Upper lobe of left lung (tissue), 6 donors: ENCODE data around the gene GIMAP5. TPM values are rescaled to one million over a fixed set of nuclear protein-coding genes. Genes with fewer than 3 reads are reported as not detected.

ENCODE experiments used
- ATAC-seq, 2 donors: fragments of 200-7000 bp; cut with Tn5 transposase; one replicate each; pipeline ENCODE4 v1.9.1; 2022; ENCODE audit warnings: mild to moderate bottlenecking in 2 of 2, moderate library complexity in 2 of 2; ENCODE audit not compliant: low FRiP score in 2 of 2
- DNase-seq, 2 donors: peaks; one replicate each; pipeline ENCODE4 v3.0.0-alpha.2; 2019 to 2020
- H3K27ac ChIP-seq, 4 donors: fragments of 200-600 bp; sonication (generic); one replicate each; pipeline ENCODE4 v1.5.1; 2016 to 2019
- H3K27me3 ChIP-seq, 4 donors: fragments of 200-600 bp; sonication (generic); one replicate each; pipeline ENCODE4 v1.5.1; 2017 to 2019
- H3K36me3 ChIP-seq, 4 donors: fragments of 200-600 bp; sonication (generic); one replicate each; pipeline ENCODE4 v1.5.1; 2016 to 2019
- H3K4me1 ChIP-seq, 4 donors: fragments of 200-600 bp; sonication (generic); one replicate each; pipeline ENCODE4 v1.5.1; 2018 to 2019
- H3K4me3 ChIP-seq, 4 donors: fragments of 200-600 bp; sonication (generic); one replicate each; pipeline ENCODE4 v1.5.1; 2017 to 2019; ENCODE audit warnings: mild to moderate bottlenecking in 2 of 4, moderate library complexity in 1 of 4
- H3K9me3 ChIP-seq, 4 donors: fragments of 200-600 bp; sonication (generic); one replicate each; pipeline ENCODE4 v1.5.1; 2018 to 2019
- CTCF ChIP-seq, 6 experiments: fragments of 450-650 bp in 4 of 6; fragments of 200-600 bp in 2 of 6; sonication (generic) in 2 of 6; IDR thresholded peaks; one replicate each; pipeline ENCODE4 v1.5.1; 2016 to 2019; ENCODE audit warnings: antibody characterized with exemption in 6 of 6
- EP300 ChIP-seq, 4 donors: sonication (generic); formaldehyde crosslinking; IDR thresholded peaks; one replicate each; pipeline ENCODE4 v1.5.1; 2017; ENCODE audit warnings: antibody characterized with exemption in 4 of 4, control low read depth in 2 of 4
- POLR2A ChIP-seq, 4 donors: fragments of 450-650 bp; IDR thresholded peaks; one replicate each; pipeline ENCODE4 v1.5.1; 2016 to 2017; ENCODE audit warnings: antibody characterized with exemption in 4 of 4, mild to moderate bottlenecking in 2 of 4
- POLR2AphosphoS5 ChIP-seq, 2 donors: sonication (generic); formaldehyde crosslinking; IDR thresholded peaks; one replicate each; pipeline ENCODE4 v1.5.1; 2017; ENCODE audit warnings: antibody characterized with exemption in 2 of 2
- WGBS, 2 donors: methylation state at CpG; one replicate each; pipeline ENCODE4 v1.1.5; 2017 to 2018; 5-methylcytosine and 5-hydroxymethylcytosine counted together
- total RNA-seq, 6 donors: library from RNA; depleted of rRNA in 4 of 6; stranded (reverse); fragments of >200 nt in 4 of 6; gene quantifications; one replicate each; pipeline versions ENCODE4 v1.1.0 to v1.2.1, GENCODE V29; 2016 to 2021
- donor health status: DM: no; HTN: no; CAD: no; lungs with moderate emphysema.
- donor health status: DM: no; HTN: yes; CAD: no; lungs with severe emphysema.

GIMAP5 gene
- total RNA-seq, 6 donors from 2014 or later: 28.0 to 103 (median 41.3) TPM

- no peak for DNase-seq
- TF ChIP-seq POLR2A (IDR thresholded peaks at IDR 0.05) (no peak), CTCF (IDR thresholded peaks at IDR 0.05) (no peak), EP300 (IDR thresholded peaks at IDR 0.05) (no peak), POLR2AphosphoS5 (IDR thresholded peaks at IDR 0.05) (no peak)
- H3K4me1 ChIP-seq: peaks cover 0 to 15% (median 11%) of the 10 kb centered on the region in 4 donors
- no peak overlapping the region for H3K27ac ChIP-seq
- H3K27me3 ChIP-seq: no peaks in the 10 kb centered on the region
- no peak overlapping the region for H3K4me3 ChIP-seq
- ATAC-seq: no peak
- H3K36me3 ChIP-seq: no peaks in the 10 kb centered on the region
- peaks cover 0 to 7% (median 2%) of the 10 kb centered on the region in 4 donors for H3K9me3 ChIP-seq
- 56 to 59% methylated on average over 8 of the region's 8 CpGs for WGBS, 2 donors
Measured at GRCh38 chr7:150778014-150778737, 41.0 kb downstream of the GIMAP5 start.

- Histone ChIP-seq H3K27ac (no peak overlapping the region), H3K4me3 (no peak overlapping the region), H3K9me3 (peaks cover 0 to 5% (median 2%) of the 10 kb centered on the region in 4 donors), H3K27me3 (no peaks in the 10 kb centered on the region), H3K36me3 (no peaks in the 10 kb centered on the region), H3K4me1 (peaks cover 0 to 15% (median 11%) of the 10 kb centered on the region in 4 donors)
- TF ChIP-seq POLR2AphosphoS5 (IDR thresholded peaks at IDR 0.05): no peak
- TF ChIP-seq CTCF (IDR thresholded peaks at IDR 0.05): peak; percentile 69 to 87 (median 76)
- DNase-seq (peak in 1 of 2 donors; percentile 83), ATAC-seq (peak; percentile 86 to 95)
- 9 to 10% methylated on average over 12 of the region's 12 CpGs for WGBS, 2 donors
Measured at GRCh38 chr7:150778738-150779301, 41.6 kb downstream of the GIMAP5 start.

- TF ChIP-seq POLR2AphosphoS5 (IDR thresholded peaks at IDR 0.05): no peak
- no peak for TF ChIP-seq CTCF (IDR thresholded peaks at IDR 0.05)
- TF ChIP-seq POLR2A (IDR thresholded peaks at IDR 0.05): no peak
- TF ChIP-seq EP300 (IDR thresholded peaks at IDR 0.05): no peak
- WGBS, 2 donors: 43 to 51% methylated on average over 3 of the region's 3 CpGs
- Histone ChIP-seq H3K4me3 (no peak overlapping the region), H3K27me3 (no peaks in the 10 kb centered on the region), H3K4me1 (peaks cover under 1 to 22% (median 21%) of the 10 kb centered on the region in 4 donors), H3K36me3 (no peaks in the 10 kb centered on the region), H3K9me3 (no peaks in the 10 kb centered on the region), H3K27ac (peak overlapping the region in 1 of 4 donors; percentile 44)
- ATAC-seq (peak; percentile 4 to 24), DNase-seq (no peak)
Measured at GRCh38 chr7:150780292-150780691, 43.1 kb downstream of the GIMAP5 start.

- 16 to 29% methylated on average over 3 of the region's 3 CpGs for WGBS, 2 donors
- TF ChIP-seq EP300 (IDR thresholded peaks at IDR 0.05) (no peak), CTCF (IDR thresholded peaks at IDR 0.05) (no peak), POLR2AphosphoS5 (IDR thresholded peaks at IDR 0.05) (no peak), POLR2A (IDR thresholded peaks at IDR 0.05) (no peak)
- no peaks in the 10 kb centered on the region for H3K9me3 ChIP-seq
- H3K4me1 ChIP-seq: peaks cover 2 to 27% (median 22%) of the 10 kb centered on the region in 4 donors
- H3K36me3 ChIP-seq: no peaks in the 10 kb centered on the region
- no peak overlapping the region for H3K4me3 ChIP-seq
- H3K27ac ChIP-seq: no peak overlapping the region
- H3K27me3 ChIP-seq: no peaks in the 10 kb centered on the region
- ATAC-seq: peak in 1 of 2 donors; percentile 55
- no peak for DNase-seq
Measured at GRCh38 chr7:150781103-150781502, 43.9 kb downstream of the GIMAP5 start.
